ENCODE results near the gene IDE. TPM values are rescaled to one million over a fixed set of nuclear protein-coding genes. Genes with fewer than 3 reads are reported as not detected.

Gene IDE
- total RNA-seq, 2 experiments from 2014 or later: 37.6 to 41.7 TPM

- Mint-ChIP-seq H3K9me3 (no peaks in the 10 kb centered on the region), H3K4me3 (no peak overlapping the region), H3K36me3 (no peaks in the 10 kb centered on the region), H3K4me1 (no peaks in the 10 kb centered on the region), H3K27me3 (no peaks in the 10 kb centered on the region), H3K27ac (no peak overlapping the region)
- no peak for DNase-seq
Measured at GRCh38 chr10:92432596-92432995, 141.3 kb downstream of the IDE start.

- Mint-ChIP-seq H3K9me3 (no peaks in the 10 kb centered on the region), H3K4me3 (no peak overlapping the region), H3K36me3 (no peaks in the 10 kb centered on the region), H3K4me1 (no peaks in the 10 kb centered on the region), H3K27ac (no peak overlapping the region), H3K27me3 (no peaks in the 10 kb centered on the region)
- DNase-seq: no peak
Measured at GRCh38 chr10:92430103-92430502, 143.8 kb downstream of the IDE start.

DNA sequence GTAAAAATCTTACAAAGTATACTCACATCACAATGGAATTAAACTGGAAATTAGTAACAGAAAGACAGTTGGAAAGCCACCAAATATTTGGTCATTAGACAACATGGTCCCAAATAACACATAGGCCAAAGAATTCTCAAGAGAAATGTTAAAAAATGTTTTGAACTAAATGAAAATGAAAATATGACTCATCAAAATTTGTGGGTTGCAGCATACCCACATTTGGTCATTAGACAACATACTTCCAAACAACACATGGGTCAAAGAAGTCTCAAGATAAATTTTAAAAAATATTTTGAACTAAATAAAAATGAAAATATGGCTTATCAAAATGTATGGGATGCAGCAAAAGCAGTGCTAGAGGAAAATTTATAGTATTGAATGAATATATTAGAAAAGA is 152.3 kb downstream of the IDE start:
- Mint-ChIP-seq H3K36me3 (peaks cover 3% of the 10 kb centered on the region), H3K9me3 (peaks cover 4% of the 10 kb centered on the region), H3K27me3 (peaks cover 49% of the 10 kb centered on the region), H3K4me1 (peaks cover 2% of the 10 kb centered on the region), H3K27ac (no peak overlapping the region), H3K4me3 (no peak overlapping the region)
- no peak for DNase-seq

DNA sequence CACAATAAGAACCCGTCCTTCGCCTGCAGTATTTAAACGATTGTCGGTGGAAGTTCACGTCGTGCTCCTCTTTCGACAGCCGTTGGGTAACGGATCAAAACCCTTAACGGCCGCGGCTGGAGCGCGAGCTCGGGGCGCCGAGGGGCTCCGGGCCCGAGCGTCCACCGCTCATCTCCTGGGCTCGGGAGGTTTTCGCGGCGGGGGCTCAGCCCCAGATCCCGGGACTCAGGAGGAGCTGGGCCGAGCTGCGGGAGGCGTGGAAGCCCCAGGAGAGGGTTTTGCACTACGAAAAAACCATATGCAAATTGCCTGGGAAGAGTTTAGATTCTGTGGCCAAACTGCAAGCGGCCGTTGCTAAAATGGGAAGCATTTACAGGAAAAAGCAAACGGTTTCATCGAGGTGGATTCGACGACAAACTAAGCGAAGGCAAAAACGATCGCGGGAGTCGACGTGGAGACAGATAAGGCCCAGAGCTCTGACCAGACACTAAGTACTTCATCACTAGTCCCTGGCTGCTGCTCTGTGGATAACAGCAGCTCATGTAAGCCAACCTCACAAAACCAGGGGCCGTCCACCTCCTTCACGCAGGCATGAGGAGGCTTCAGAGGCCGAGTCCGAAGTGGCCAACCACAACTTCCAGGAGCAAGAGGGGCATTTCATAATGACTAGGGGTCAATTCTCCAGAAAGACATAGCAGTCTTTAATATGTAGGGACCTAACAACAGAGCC is 153.2 kb downstream of the IDE start:
- peaks cover 6% of the 10 kb centered on the region for H3K36me3 Mint-ChIP-seq
- H3K9me3 Mint-ChIP-seq: peaks cover 7% of the 10 kb centered on the region
- peaks cover 2% of the 10 kb centered on the region for H3K4me1 Mint-ChIP-seq
- H3K27me3 Mint-ChIP-seq: peaks cover 49% of the 10 kb centered on the region
- no peak overlapping the region for H3K27ac Mint-ChIP-seq
- DNase-seq: no peak
- peak overlapping the region; percentile 47 for H3K4me3 Mint-ChIP-seq

DNA sequence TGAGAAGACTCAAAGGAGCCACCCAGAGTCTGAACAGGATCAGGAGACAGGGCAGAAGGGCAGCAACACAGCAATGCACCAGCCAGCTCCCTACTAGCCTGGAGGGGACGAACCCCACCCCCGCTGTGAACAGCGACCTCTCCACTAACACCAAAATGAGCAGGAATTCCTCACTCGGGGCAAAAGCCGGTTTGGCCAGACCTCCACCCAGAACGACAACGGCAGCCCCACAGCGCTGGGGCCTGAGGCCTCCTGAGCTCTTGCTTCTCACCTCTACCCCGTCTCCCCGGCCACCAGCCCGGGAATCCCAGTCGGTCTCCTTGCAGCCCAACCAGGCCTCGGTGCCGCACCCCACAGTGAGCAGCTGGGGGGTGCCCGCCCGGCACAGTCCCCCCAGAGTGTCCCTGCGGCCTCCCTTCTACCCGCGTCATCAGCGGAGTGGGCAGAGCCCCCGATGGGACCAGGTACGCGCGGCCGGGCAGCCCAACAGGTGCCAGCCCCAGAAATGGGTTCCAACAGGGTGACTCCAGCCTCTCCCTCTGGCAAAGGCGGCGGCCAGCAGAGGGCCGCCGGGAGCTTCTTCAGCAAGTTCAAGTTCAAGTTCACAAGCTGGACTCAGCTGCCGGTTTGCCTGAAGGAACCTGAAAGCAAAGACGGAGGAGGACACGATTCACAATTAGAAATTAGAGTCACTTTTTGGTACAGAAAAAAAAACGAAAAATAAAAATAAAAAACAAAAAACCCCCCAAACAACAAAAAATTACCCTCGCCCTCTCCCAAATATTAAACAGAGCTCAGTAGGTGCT is 153.9 kb downstream of the IDE start:
- Mint-ChIP-seq H3K27ac (no peak overlapping the region), H3K36me3 (peaks cover 6% of the 10 kb centered on the region), H3K4me3 (peak overlapping the region; percentile 47), H3K4me1 (peaks cover 2% of the 10 kb centered on the region), H3K9me3 (peaks cover 7% of the 10 kb centered on the region), H3K27me3 (peaks cover 49% of the 10 kb centered on the region)
- DNase-seq: no peak

- Mint-ChIP-seq H3K9me3 (peaks cover 7% of the 10 kb centered on the region), H3K4me1 (peaks cover 2% of the 10 kb centered on the region), H3K4me3 (no peak overlapping the region), H3K27me3 (peaks cover 45% of the 10 kb centered on the region), H3K27ac (no peak overlapping the region), H3K36me3 (peaks cover 6% of the 10 kb centered on the region)
- no peak for DNase-seq
Measured at GRCh38 chr10:92418891-92419290, 155.0 kb downstream of the IDE start.

DNA sequence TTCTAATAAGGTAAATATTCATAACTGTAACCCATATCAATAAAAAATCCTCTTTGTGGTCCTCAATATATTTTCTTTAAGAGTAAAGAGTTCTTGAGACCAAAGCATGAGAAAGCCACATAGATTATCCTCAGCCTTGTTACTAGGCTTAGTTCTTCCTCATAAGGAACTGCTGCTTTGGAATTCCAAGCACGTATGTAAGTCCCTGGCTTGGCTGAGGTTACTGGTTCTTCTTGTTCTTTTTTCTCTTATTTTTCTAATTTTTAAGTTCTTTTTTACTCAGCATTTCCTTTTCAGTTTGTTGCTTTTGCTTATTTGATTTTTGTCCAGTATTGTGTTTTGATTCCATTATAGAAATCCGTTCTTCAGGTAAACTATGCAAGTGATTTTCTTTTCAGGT is 155.7 kb downstream of the IDE start:
- Mint-ChIP-seq H3K27me3 (peaks cover 44% of the 10 kb centered on the region), H3K4me1 (peaks cover 2% of the 10 kb centered on the region), H3K36me3 (peaks cover 6% of the 10 kb centered on the region), H3K27ac (no peak overlapping the region), H3K4me3 (no peak overlapping the region), H3K9me3 (peaks cover 7% of the 10 kb centered on the region)
- no peak for DNase-seq

DNA sequence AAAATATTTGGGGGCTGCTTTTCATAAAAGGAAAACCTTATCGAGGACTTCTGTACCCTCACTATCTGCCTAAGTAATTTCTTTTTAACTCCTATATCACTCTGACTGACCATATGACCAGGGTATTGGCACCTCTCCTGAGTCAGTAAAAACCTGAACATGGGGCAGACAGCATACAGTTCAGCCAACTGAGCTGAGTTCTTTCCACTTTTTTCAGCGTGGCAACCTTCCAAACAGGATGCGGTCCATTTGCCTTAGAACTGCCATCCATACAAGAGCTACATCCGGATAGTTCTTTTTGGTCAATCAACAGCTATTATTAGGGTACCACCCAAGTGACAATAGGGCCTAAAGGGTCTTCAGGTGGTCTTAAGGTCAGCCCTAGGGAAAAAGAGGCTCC is 160.4 kb downstream of the IDE start:
- no peak for DNase-seq
- no peaks in the 10 kb centered on the region for H3K4me1 Mint-ChIP-seq
- H3K27me3 Mint-ChIP-seq: peaks cover 10% of the 10 kb centered on the region
- H3K27ac Mint-ChIP-seq: no peak overlapping the region
- peaks cover 3% of the 10 kb centered on the region for H3K36me3 Mint-ChIP-seq
- peaks cover 3% of the 10 kb centered on the region for H3K9me3 Mint-ChIP-seq
- no peak overlapping the region for H3K4me3 Mint-ChIP-seq

- no peak overlapping the region for H3K4me3 Mint-ChIP-seq
- H3K27me3 Mint-ChIP-seq: peaks cover 10% of the 10 kb centered on the region
- peaks cover 3% of the 10 kb centered on the region for H3K36me3 Mint-ChIP-seq
- no peak for DNase-seq
- peaks cover 3% of the 10 kb centered on the region for H3K9me3 Mint-ChIP-seq
- H3K27ac Mint-ChIP-seq: no peak overlapping the region
- no peaks in the 10 kb centered on the region for H3K4me1 Mint-ChIP-seq
Measured at GRCh38 chr10:92413011-92413410, 160.9 kb downstream of the IDE start.

DNA sequence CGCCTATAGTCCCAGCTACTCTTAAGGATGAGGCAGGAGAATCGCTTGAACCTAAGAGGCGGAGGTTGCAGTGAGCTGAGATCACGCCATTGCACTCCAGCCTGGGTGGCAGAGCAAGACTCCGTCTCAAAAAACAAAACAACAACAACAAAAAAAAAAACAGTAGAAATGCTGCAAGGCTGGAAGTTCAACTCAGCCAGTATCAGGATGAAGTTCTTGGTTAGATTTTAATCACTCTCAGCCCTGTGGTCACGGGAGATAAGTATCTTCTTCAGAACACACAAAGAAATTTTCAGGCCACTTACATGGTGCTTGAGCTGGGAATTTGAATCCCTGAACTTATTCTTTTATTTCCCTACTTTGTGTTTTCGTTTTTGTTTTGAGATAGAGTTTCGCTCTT is 162.5 kb downstream of the IDE start:
- Mint-ChIP-seq H3K27me3 (no peaks in the 10 kb centered on the region), H3K4me3 (no peak overlapping the region), H3K4me1 (no peaks in the 10 kb centered on the region), H3K36me3 (peaks cover 3% of the 10 kb centered on the region), H3K27ac (no peak overlapping the region), H3K9me3 (peaks cover 3% of the 10 kb centered on the region)
- no peak for DNase-seq

DNA sequence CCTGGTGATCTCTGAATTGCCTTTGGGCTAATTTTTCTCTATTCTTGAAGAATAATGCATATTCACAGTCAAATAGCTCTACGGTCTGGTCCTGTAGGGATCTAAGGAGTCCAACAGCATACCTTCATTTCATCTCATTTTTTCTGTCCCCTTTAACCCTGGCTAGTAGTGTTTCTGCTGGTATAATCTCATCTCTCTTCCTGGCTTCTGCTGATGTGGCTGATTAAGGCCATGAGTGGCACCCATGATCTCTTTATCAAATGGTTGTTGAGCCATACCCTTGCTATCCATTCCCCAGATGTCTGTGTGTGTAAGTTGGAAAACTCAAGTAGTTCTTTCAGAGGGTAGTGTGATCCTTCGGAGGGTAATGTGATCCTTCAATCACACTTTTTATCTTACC is 163.4 kb downstream of the IDE start:
- H3K27me3 Mint-ChIP-seq: no peaks in the 10 kb centered on the region
- no peaks in the 10 kb centered on the region for H3K36me3 Mint-ChIP-seq
- no peaks in the 10 kb centered on the region for H3K9me3 Mint-ChIP-seq
- DNase-seq: no peak
- no peaks in the 10 kb centered on the region for H3K4me1 Mint-ChIP-seq
- H3K27ac Mint-ChIP-seq: no peak overlapping the region
- H3K4me3 Mint-ChIP-seq: no peak overlapping the region

GRCh38 chr10:92408017-92408361 is 165.9 kb downstream of the IDE start:
- no peak overlapping the region for H3K27ac Mint-ChIP-seq
- H3K27me3 Mint-ChIP-seq: no peaks in the 10 kb centered on the region
- H3K36me3 Mint-ChIP-seq: no peaks in the 10 kb centered on the region
- no peaks in the 10 kb centered on the region for H3K9me3 Mint-ChIP-seq
- no peak for DNase-seq
- no peaks in the 10 kb centered on the region for H3K4me1 Mint-ChIP-seq
- no peak overlapping the region for H3K4me3 Mint-ChIP-seq

- no peaks in the 10 kb centered on the region for H3K36me3 Mint-ChIP-seq
- H3K27ac Mint-ChIP-seq: no peak overlapping the region
- no peak overlapping the region for H3K4me3 Mint-ChIP-seq
- H3K4me1 Mint-ChIP-seq: no peaks in the 10 kb centered on the region
- no peak for DNase-seq
- no peaks in the 10 kb centered on the region for H3K9me3 Mint-ChIP-seq
- no peaks in the 10 kb centered on the region for H3K27me3 Mint-ChIP-seq
Measured at GRCh38 chr10:92407305-92408016, 166.4 kb downstream of the IDE start.

GRCh38 chr10:92405419-92405924 is 168.4 kb downstream of the IDE start:
- no peaks in the 10 kb centered on the region for H3K27me3 Mint-ChIP-seq
- H3K4me1 Mint-ChIP-seq: no peaks in the 10 kb centered on the region

More at GRCh38 chr10:92405419-92405924, 168.4 kb downstream of the IDE start:
- no peak overlapping the region for H3K4me3 Mint-ChIP-seq
- H3K27ac Mint-ChIP-seq: no peak overlapping the region
- H3K36me3 Mint-ChIP-seq: no peaks in the 10 kb centered on the region
- no peak for DNase-seq
- no peaks in the 10 kb centered on the region for H3K9me3 Mint-ChIP-seq

Data from activated naive CD8-positive, alpha-beta T cell treated with anti-CD3 and anti-CD28 coated beads for 36 hours (primary cell).